HG03097 (cell line): Measurements from ENCODE around the gene RUSF1.
A peak's percentile ranks its signal among the peaks of the same experiment; 100 is the strongest.
"Not testable (repeated sequence)": the region's sequence is repeated elsewhere in the genome, so short reads cannot be mapped to it uniquely, and the experiment has no call there.

Source experiments
- ATAC-seq: cut with Tn5 transposase; IDR thresholded peaks from one replicate; pipeline ENCODE4 v1.9.1; 2021; ENCODE audit not compliant: unreplicated experiment, low FRiP score

The RUSF1 gene

GRCh38 chr16:31519759-31520431 is 11.7 kb upstream of the RUSF1 start:
- ATAC-seq, result no peak

GRCh38 chr16:31517800-31518402 is 9.7 kb upstream of the RUSF1 start:
- no peak for ATAC-seq

DNA sequence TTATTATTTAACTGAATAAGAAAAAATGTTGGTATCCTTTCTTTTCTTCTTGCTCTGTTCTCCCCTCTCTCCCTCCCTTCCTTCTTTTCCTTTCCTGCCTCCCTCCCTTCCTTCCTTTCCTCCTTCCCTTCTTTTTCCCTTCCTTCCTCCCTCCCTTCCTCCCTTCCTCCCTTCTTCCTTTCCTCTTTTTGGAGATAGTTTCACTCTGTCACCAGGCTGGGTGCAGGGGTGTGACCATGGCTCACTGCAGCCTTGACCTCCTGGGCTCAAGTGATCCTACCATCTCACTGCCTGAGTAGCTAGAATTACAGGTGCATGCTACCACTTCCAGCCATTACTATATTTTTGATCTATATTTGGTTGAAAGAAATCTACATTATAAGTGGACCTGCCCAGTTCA is 5.7 kb upstream of the RUSF1 start:
- no peak for ATAC-seq

GRCh38 chr16:31513126-31513525 is 4.9 kb upstream of the RUSF1 start:
- ATAC-seq, result no peak

GRCh38 chr16:31508706-31509195 is 560 bp upstream of the RUSF1 start:
- ATAC-seq, result peak; percentile 4

DNA sequence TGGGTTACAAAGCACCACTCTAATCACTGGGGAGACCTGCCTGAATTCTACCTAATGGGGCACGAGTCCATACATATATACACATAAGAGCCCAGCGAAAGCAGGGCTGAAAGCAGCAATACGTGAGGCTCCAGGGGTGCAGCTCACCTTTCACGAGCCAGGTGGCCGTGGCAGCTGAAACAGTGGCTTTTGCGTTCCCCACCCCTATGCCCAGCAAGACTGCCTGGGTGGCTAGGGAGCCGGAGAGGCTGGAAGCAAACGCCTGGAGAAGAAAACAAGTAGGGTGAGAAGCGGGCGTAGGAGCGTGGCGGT is 618 bp downstream of the RUSF1 start:
- ATAC-seq, result peak; percentile 20

- no peak for ATAC-seq
Measured at GRCh38 chr16:31505483-31505882, 2.7 kb downstream of the RUSF1 start.

GRCh38 chr16:31504159-31504558 is 4.0 kb downstream of the RUSF1 start:
- no peak for ATAC-seq

GRCh38 chr16:31503555-31503954 is 4.6 kb downstream of the RUSF1 start:
- not testable (repeated sequence) for ATAC-seq

DNA sequence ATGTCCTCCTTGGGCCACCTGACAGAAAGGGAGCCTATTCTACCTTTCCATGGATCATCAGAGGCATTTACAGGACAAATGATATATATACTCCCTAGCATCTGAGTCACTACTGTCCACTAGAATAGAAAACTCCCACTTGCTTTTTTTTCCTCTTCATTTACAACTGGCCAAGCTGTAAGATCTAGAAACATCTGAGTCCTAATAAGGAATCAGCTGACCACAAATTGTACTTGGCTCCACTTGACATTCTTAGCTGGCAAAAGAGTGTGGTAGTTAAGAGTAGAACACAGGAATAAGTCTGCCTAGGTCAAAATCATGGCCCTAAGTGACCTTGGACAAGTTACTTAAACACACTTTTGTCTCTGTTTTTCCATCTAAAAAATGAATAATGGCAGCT is 5.2 kb downstream of the RUSF1 start:
- ATAC-seq, result no peak

DNA sequence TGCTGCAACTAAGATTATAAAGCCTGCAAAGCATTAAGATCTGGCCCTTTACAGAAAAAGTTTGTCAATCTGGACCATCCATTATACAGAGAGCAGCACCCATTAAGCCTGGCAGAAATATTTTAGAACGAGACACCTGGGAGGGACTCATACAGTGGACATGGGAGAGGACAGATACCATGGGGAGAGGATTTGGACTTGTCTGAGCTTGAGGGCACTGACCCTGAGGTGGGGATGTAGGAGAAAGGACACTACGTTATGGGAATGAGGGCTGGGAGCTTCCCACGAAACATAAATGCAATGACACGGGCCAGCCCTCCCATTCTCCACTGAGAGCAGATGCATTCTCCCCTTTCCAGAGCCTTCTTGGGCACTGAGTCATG is 6.2 kb downstream of the RUSF1 start:
- no peak for ATAC-seq

DNA sequence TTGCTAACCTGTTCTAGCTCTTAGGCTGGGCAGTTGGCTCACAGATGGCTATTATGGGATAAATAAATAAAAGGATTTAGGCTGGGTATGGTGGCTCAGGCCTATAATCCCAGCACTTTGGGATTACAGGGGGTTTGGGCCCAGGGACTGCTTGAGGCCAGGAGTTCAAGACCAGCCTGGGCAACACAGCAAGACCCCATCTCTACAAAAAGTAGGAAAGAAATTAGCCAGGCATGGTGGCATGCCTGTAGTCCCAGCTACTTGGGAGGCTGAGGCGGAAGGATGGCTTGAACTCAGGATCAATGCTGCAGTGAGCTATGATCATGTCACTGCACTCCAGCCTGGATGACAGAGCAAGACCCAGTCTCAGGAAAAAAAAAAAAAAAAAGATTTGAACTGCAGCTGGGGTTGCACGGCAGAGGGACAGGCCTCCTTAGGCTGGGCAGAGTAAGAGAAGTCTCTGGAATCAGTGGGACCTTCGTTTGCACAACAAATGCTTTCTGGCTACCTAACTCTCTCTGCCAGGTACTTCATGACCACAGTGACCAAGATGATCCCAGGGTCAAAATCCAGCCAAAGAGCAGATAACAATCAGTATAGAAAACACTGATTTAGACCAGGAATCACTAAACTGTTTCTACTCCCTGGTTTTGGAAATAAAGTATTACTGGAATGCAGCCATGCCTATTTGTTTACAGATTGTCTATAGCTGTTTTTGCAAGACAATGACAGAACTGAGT is 6.8 kb downstream of the RUSF1 start:
- no peak for ATAC-seq

DNA sequence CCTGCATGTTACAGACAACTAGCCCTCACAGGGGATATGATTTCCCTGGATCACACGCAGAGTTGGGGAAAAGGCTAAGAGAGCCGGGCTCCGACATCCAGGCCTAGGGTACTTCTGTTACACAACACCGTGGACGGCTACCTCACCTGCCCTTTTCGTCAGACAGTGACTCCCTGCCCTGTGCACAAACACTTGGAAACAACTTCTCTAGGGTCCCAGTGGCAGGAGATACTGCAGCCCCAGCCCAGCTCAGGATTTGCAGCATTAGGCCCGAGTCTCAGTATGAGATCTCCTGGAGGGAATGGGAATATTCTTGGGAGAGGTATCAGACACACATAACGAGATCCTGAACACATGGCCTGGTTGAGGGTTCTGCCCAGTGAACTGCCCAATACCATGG is 8.3 kb downstream of the RUSF1 start:
- ATAC-seq, result no peak

DNA sequence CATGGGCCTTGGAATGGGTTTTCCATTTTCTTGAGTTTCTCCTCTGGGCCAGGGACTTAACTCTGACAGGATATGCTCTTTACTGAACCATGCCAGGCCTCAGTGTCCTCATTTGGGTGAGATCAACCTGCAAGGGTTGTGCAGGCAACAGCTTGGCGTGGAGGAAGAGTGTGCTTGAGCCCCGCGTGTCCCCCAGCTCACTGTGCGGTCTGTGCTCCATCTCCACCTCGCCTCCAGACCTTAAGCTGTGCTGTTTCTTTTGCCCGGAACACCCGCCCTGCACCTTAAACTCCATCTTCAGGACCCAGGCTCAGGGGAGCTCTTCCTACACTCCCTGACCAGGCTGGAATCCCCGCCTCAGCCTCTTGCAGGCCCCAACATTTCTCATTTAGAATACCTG is 9.7 kb downstream of the RUSF1 start:
- no peak for ATAC-seq

DNA sequence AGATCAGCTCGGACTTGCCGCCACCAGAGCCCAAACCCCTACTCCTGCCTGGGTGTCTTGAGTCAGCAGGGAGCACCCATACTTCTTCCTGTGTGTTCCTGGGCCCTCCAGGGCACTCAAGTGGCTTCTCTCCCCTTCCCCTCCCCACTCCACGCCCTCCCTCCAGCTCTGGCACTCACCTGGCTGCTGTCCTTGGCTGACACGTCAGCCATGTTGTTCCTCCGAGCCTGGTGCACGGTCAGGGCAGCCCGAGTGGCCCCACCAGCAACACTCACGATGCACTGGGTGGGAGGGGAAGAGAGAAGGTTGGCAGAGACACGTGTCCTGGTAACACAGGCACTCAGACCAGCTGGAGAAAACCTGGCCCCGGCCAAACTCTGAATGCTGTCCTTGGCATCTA is 11.5 kb downstream of the RUSF1 start:
- ATAC-seq, result no peak

DNA sequence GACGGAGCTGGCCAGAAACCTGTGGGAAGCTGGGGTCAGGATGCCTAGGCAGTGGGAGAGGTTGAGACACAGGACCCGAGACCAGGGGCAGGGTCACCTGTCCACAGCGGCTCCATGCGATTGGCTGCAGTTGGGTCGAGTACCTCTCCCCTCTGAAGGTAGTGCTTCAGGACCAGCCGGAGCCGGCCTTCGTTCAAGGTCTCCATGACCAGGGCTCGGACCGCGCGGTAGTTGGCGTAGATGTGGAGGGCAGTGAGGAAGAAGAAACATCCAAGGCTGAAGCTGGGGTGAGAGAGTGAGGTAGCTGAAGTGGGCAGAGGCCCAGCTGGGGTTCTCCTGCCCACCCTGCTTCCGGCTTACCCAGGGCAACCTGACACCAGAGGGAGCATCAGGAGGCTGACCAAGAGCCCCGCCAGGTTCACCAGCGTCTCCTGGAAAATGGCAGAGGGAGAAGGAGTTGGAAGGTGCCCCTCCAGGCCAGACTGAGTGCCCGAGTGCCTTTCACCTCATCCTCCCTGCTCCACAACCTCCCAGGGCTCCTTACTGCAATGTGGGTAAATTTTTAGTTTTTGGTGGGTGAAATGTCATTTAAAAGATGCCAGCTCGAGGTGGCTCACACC is 14.6 kb downstream of the RUSF1 start:
- no peak for ATAC-seq

GRCh38 chr16:31491778-31492418 is 16.3 kb downstream of the RUSF1 start:
- ATAC-seq, result no peak

DNA sequence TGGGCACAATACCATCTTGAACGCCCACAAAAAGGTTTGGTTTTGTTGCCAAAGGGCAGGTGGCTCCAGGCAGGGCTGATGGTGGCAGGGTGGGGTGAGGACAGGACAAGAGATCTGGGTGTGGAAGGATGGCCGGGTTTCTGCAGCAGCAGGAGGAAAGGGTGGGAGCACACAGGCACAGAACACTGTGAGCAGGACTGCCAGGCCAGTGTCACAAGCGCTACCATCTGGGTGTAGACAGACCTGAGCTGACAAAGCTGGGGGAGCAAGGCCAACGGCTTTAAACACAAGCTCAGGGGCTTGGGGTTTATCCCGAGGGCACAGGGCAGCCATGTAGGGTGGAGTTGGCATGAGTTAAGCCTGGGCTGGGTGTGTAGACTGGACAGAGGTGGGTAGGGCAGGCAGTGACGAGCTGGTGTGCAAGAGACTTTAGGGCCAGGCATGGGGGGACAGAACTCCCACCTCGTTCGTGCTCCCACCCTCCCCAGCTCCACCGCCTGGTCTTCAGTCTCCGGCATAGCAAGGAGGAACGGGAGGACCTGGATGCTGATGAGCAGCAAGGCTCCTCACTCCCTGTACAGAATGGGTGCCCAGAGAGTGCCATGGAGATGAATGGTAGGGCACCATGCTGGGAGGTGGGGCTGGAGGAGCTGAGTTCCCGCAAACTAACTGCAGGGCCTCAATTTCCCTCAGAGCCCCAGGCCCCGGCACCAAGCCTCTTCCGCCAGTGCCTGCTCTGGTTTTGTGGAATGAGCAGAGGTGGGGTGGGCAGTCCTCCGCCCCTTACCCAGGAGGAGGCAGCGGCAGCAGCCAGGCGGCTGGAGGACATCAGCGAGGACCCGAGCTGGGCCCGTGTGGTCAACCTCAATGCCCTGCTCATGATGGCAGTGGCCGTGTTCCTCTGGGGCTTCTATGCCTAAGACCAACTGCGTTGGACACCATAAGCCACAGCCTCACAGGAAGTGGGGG is 18.3 kb downstream of the RUSF1 start:
- ATAC-seq, result no peak

DNA sequence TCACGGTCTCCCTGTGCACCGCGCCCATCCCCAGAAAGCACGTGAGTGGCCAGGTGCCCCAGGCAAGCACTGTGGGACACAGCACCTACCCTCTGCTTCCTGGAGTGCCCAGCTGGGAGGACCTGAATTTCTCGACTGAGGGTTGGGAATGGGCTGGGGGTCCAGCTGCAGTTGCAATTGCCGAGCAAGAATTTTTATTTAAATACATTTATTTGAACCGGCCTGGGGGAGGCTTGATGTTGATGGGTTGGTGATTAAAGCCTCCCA is 19.0 kb downstream of the RUSF1 start:
- ATAC-seq, result no peak
